CD4-positive, CD25-positive, alpha-beta regulatory T cell (primary cell): ENCODE results near the gene ZSWIM4. TPM values are rescaled to one million over a fixed set of nuclear protein-coding genes. Genes with fewer than 3 reads are reported as not detected.

Experiments used
- ATAC-seq, 2 donors: fragments of 150-1000 bp; cut with Tn5 transposase; one replicate each; pipeline ENCODE4 v1.10.0; 2021; ENCODE audit warnings: low read depth in 2 of 2, moderate number of reproducible peaks in 2 of 2, moderate library complexity in 1 of 2
- DNase-seq, 3 donors: peaks; one replicate each; pipeline versions ENCODE4 v3.0.0 to v3.0.0-alpha.2; 2012 to 2022; ENCODE audit warnings: mixed read lengths in 1 of 3
- H3K27ac ChIP-seq: one replicate; pipeline ENCODE4 v1.7.0; 2013; ENCODE audit warnings: mild to moderate bottlenecking, low read length; ENCODE audit not compliant: insufficient read depth, poor library complexity, severe bottlenecking
- H3K27me3 ChIP-seq: one replicate; pipeline ENCODE4 v1.7.0; 2013; ENCODE audit warnings: low read length; ENCODE audit not compliant: control insufficient read depth, insufficient read depth
- H3K36me3 ChIP-seq: one replicate; pipeline ENCODE4 v1.7.0; 2013; ENCODE audit warnings: mild to moderate bottlenecking, low read length, moderate library complexity; ENCODE audit not compliant: control insufficient read depth, insufficient read depth
- H3K4me1 ChIP-seq: 2 replicates; pipeline ENCODE4 v1.7.0; 2013; ENCODE audit warnings: mild to moderate bottlenecking, low read length; ENCODE audit not compliant: insufficient read depth, control insufficient read depth, poor library complexity, severe bottlenecking
- H3K4me3 ChIP-seq: one replicate; pipeline ENCODE4 v1.7.0; 2013; ENCODE audit warnings: low read depth, mild to moderate bottlenecking, low read length, moderate library complexity
- H3K9me3 ChIP-seq, 2 experiments: 1 replicate in 1 of 2; 2 replicates in 1 of 2; pipeline ENCODE4 v1.7.0; 2013; ENCODE audit warnings: low read length in 2 of 2, mild to moderate bottlenecking in 1 of 2, moderate library complexity in 1 of 2; ENCODE audit not compliant: control insufficient read depth in 2 of 2
- H3K27ac Mint-ChIP-seq, 3 donors: one replicate each; pipeline ENCODE4 v1.8.0; 2020 to 2022; ENCODE audit warnings: mild to moderate bottlenecking in 3 of 3, mixed read lengths in 3 of 3, moderate library complexity in 2 of 3
- H3K27me3 Mint-ChIP-seq: one replicate; pipeline ENCODE4 v1.8.0; 2022; ENCODE audit warnings: mild to moderate bottlenecking, mixed read lengths
- H3K36me3 Mint-ChIP-seq: one replicate; pipeline ENCODE4 v1.8.0; 2020; ENCODE audit warnings: mixed read lengths
- H3K4me1 Mint-ChIP-seq, 4 donors: one replicate each; pipeline ENCODE4 v1.8.0; 2020 to 2022; ENCODE audit warnings: mixed read lengths in 4 of 4, mild to moderate bottlenecking in 1 of 4
- H3K4me3 Mint-ChIP-seq, 4 donors: one replicate each; pipeline ENCODE4 v1.8.0; 2020 to 2022; ENCODE audit warnings: mild to moderate bottlenecking in 4 of 4, mixed read lengths in 4 of 4, moderate library complexity in 3 of 4
- H3K9me3 Mint-ChIP-seq, 7 donors: one replicate each; pipeline ENCODE4 v1.8.0; 2020 to 2022; ENCODE audit warnings: mixed read lengths in 7 of 7, mild to moderate bottlenecking in 3 of 7, moderate library complexity in 2 of 7
- polyA plus RNA-seq, 4 donors: library from polyadenylated mRNA; unstranded; fragments of 300-500 nt; fragmentation: Illumina TruSeq; gene quantifications; one replicate each; pipeline ENCODE4 v1.2.3, GENCODE V29; 2021
- total RNA-seq: library from RNA; stranded (reverse); gene quantifications from one replicate; pipeline ENCODE4 v1.2.3, GENCODE V29; 2022

The ZSWIM4 gene
- total and polyA plus RNA-seq, 5 donors from 2014 or later = 0.46 to 4.5 (median 0.58) TPM

GRCh38 chr19:13864046-13864666 lies 68.9 kb downstream of the ZSWIM4 start:
- Histone ChIP-seq H3K27me3 (peaks cover 18% of the 10 kb centered on the region), H3K9me3 (no peaks in the 10 kb centered on the region), H3K4me1 (peaks cover 27% of the 10 kb centered on the region), H3K27ac (no peak overlapping the region), H3K36me3 (no peaks in the 10 kb centered on the region), H3K4me3 (no peak overlapping the region)
- Mint-ChIP-seq H3K27ac (peak overlapping the region in 2 of 3 donors; percentile 73 to 95), H3K4me1 (peaks cover 6 to 51% (median 29%) of the 10 kb centered on the region in 4 donors), H3K36me3 (peaks cover 4% of the 10 kb centered on the region), H3K4me3 (peak overlapping the region; percentile 81 to 87 (median 83)), H3K27me3 (peaks cover 38% of the 10 kb centered on the region), H3K9me3 (peaks cover 0 to 1% (median 0%) of the 10 kb centered on the region in 7 donors)
- DNase-seq (no peak), ATAC-seq (no peak)

GRCh38 chr19:13864667-13865570 lies 69.7 kb downstream of the ZSWIM4 start:
- Histone ChIP-seq H3K4me3 (no peak overlapping the region), H3K27ac (no peak overlapping the region), H3K4me1 (peaks cover 27% of the 10 kb centered on the region), H3K27me3 (peaks cover 18% of the 10 kb centered on the region), H3K9me3 (no peaks in the 10 kb centered on the region), H3K36me3 (no peaks in the 10 kb centered on the region)
- H3K9me3 Mint-ChIP-seq = peaks cover 0 to 1% (median 0%) of the 10 kb centered on the region in 7 donors
- H3K4me1 Mint-ChIP-seq = peaks cover 6 to 47% (median 27%) of the 10 kb centered on the region in 4 donors
- peaks cover 38% of the 10 kb centered on the region for H3K27me3 Mint-ChIP-seq
- no peaks in the 10 kb centered on the region for H3K36me3 Mint-ChIP-seq
- peak overlapping the region; percentile 81 to 87 (median 83) for H3K4me3 Mint-ChIP-seq
- H3K27ac Mint-ChIP-seq = peak overlapping the region in 2 of 3 donors; percentile 73 to 95
- DNase-seq (no peak), ATAC-seq (no peak)

- no peaks in the 10 kb centered on the region for H3K36me3 ChIP-seq
- peaks cover 18% of the 10 kb centered on the region for H3K27me3 ChIP-seq
- H3K27me3 Mint-ChIP-seq = peaks cover 40% of the 10 kb centered on the region
- no peaks in the 10 kb centered on the region for H3K9me3 ChIP-seq
- peak overlapping the region; percentile 78 to 91 (median 80) for H3K4me3 Mint-ChIP-seq
- peak in 1 of 3 donors; percentile 14 for DNase-seq
- no peak overlapping the region for H3K27ac ChIP-seq
- no peak for ATAC-seq
- H3K4me3 ChIP-seq = peak overlapping the region; percentile 19
- peak overlapping the region in 1 of 3 donors; percentile 14 for H3K27ac Mint-ChIP-seq
- no peaks in the 10 kb centered on the region for H3K36me3 Mint-ChIP-seq
- peaks cover 6 to 43% (median 25%) of the 10 kb centered on the region in 4 donors for H3K4me1 Mint-ChIP-seq
- H3K4me1 ChIP-seq = peaks cover 27% of the 10 kb centered on the region
- peaks cover 0 to 1% (median 0%) of the 10 kb centered on the region in 7 donors for H3K9me3 Mint-ChIP-seq
Observed at GRCh38 chr19:13865571-13866462, 70.6 kb downstream of the ZSWIM4 start.

- Histone ChIP-seq H3K27ac (no peak overlapping the region), H3K9me3 (no peaks in the 10 kb centered on the region), H3K36me3 (no peaks in the 10 kb centered on the region), H3K27me3 (peaks cover 18% of the 10 kb centered on the region), H3K4me3 (peak overlapping the region; percentile 19), H3K4me1 (peaks cover 23% of the 10 kb centered on the region)
- Mint-ChIP-seq H3K27ac (peak overlapping the region in 1 of 3 donors; percentile 14), H3K4me3 (peak overlapping the region; percentile 78 to 91 (median 80)), H3K27me3 (peaks cover 45% of the 10 kb centered on the region), H3K4me1 (peaks cover 6 to 35% (median 22%) of the 10 kb centered on the region in 4 donors), H3K36me3 (no peaks in the 10 kb centered on the region), H3K9me3 (peaks cover 0 to 1% (median 0%) of the 10 kb centered on the region in 7 donors)
- no peak for DNase-seq
- no peak for ATAC-seq
Observed at GRCh38 chr19:13866463-13867046, 71.3 kb downstream of the ZSWIM4 start.

GRCh38 chr19:13868663-13869062 lies 73.4 kb downstream of the ZSWIM4 start:
- Mint-ChIP-seq H3K27ac (no peak overlapping the region), H3K4me3 (no peak overlapping the region), H3K36me3 (no peaks in the 10 kb centered on the region), H3K27me3 (peaks cover 44% of the 10 kb centered on the region), H3K4me1 (peaks cover 6 to 26% (median 17%) of the 10 kb centered on the region in 4 donors), H3K9me3 (peaks cover 0 to 1% (median 0%) of the 10 kb centered on the region in 7 donors)
- peaks cover 18% of the 10 kb centered on the region for H3K27me3 ChIP-seq
- ATAC-seq = no peak
- H3K36me3 ChIP-seq = no peaks in the 10 kb centered on the region
- no peaks in the 10 kb centered on the region for H3K9me3 ChIP-seq
- no peak for DNase-seq
- peaks cover 27% of the 10 kb centered on the region for H3K4me1 ChIP-seq
- H3K27ac ChIP-seq = no peak overlapping the region
- no peak overlapping the region for H3K4me3 ChIP-seq

- peaks cover 0 to 1% (median 0%) of the 10 kb centered on the region in 7 donors for H3K9me3 Mint-ChIP-seq
- Histone ChIP-seq H3K27ac (no peak overlapping the region), H3K36me3 (no peaks in the 10 kb centered on the region), H3K9me3 (no peaks in the 10 kb centered on the region), H3K4me1 (peaks cover 22% of the 10 kb centered on the region), H3K4me3 (no peak overlapping the region), H3K27me3 (peaks cover 14% of the 10 kb centered on the region)
- peaks cover 41% of the 10 kb centered on the region for H3K27me3 Mint-ChIP-seq
- no peak overlapping the region for H3K27ac Mint-ChIP-seq
- no peak overlapping the region for H3K4me3 Mint-ChIP-seq
- ATAC-seq (no peak), DNase-seq (no peak)
- H3K36me3 Mint-ChIP-seq = no peaks in the 10 kb centered on the region
- H3K4me1 Mint-ChIP-seq = peaks cover 3 to 21% (median 12%) of the 10 kb centered on the region in 4 donors
Observed at GRCh38 chr19:13869281-13869680, 74.0 kb downstream of the ZSWIM4 start.

- H3K36me3 Mint-ChIP-seq = no peaks in the 10 kb centered on the region
- H3K36me3 ChIP-seq = no peaks in the 10 kb centered on the region
- H3K27me3 ChIP-seq = peaks cover 11% of the 10 kb centered on the region
- H3K27ac ChIP-seq = no peak overlapping the region
- no peak overlapping the region for H3K4me3 ChIP-seq
- peaks cover 38% of the 10 kb centered on the region for H3K27me3 Mint-ChIP-seq
- ATAC-seq (no peak), DNase-seq (no peak)
- H3K9me3 ChIP-seq = no peaks in the 10 kb centered on the region
- H3K9me3 Mint-ChIP-seq = peaks cover 0 to 1% (median 0%) of the 10 kb centered on the region in 7 donors
- H3K27ac Mint-ChIP-seq = peak overlapping the region in 1 of 3 donors; percentile 23
- peaks cover 0 to 16% (median 8%) of the 10 kb centered on the region in 4 donors for H3K4me1 Mint-ChIP-seq
- peaks cover 14% of the 10 kb centered on the region for H3K4me1 ChIP-seq
- H3K4me3 Mint-ChIP-seq = no peak overlapping the region
Observed at GRCh38 chr19:13870873-13871272, 75.6 kb downstream of the ZSWIM4 start.
